Astrocyte (in vitro differentiated cells and primary cell): ENCODE data around the gene SLC5A2. TPM values are rescaled to one million over a fixed set of nuclear protein-coding genes. Genes with fewer than 3 reads are reported as not detected.

Experiments used
- DNase-seq: peaks from one replicate; pipeline ENCODE4 v3.0.0-alpha.2; 2010; ENCODE audit warnings: low read depth
- FAIRE-seq: peaks from 2 replicates; lab custom pipeline; 2011; peaks lifted over from hg19 to GRCh38; lab: Jason Lieb, UNC
- H2AFZ ChIP-seq: 2 replicates; pipeline ENCODE4 v1.6.0; 2012; ENCODE audit warnings: low read depth, low read length, inconsistent platforms
- H3K27ac ChIP-seq: 2 replicates; pipeline ENCODE4 v1.5.1; 2011; ENCODE audit warnings: low read depth, low read length, inconsistent platforms
- H3K27me3 ChIP-seq: 2 replicates; pipeline ENCODE4 v1.6.0; 2011; ENCODE audit warnings: low read length, inconsistent platforms; ENCODE audit not compliant: insufficient read depth
- H3K36me3 ChIP-seq: 2 replicates; pipeline ENCODE4 v1.5.1; 2011; ENCODE audit warnings: low read length, inconsistent platforms; ENCODE audit not compliant: insufficient read depth
- H3K4me1 ChIP-seq: 2 replicates; pipeline ENCODE4 v1.5.1; 2011; ENCODE audit warnings: low read length, inconsistent platforms; ENCODE audit not compliant: insufficient read depth
- H3K4me2 ChIP-seq: 2 replicates; pipeline ENCODE4 v1.6.0; 2012; ENCODE audit warnings: low read length, inconsistent platforms
- H3K4me3 ChIP-seq: 2 replicates; pipeline ENCODE4 v1.5.1; 2011; ENCODE audit warnings: low read depth, mild to moderate bottlenecking, low read length, inconsistent platforms; ENCODE audit not compliant: insufficient read depth
- H3K79me2 ChIP-seq: 2 replicates; pipeline ENCODE4 v1.6.0; 2012; ENCODE audit warnings: mild to moderate bottlenecking, low read length, inconsistent platforms; ENCODE audit not compliant: insufficient read depth
- H3K9ac ChIP-seq: 2 replicates; pipeline ENCODE4 v1.6.0; 2012; ENCODE audit warnings: mild to moderate bottlenecking, low read length, inconsistent platforms
- H3K9me3 ChIP-seq: 2 replicates; pipeline ENCODE4 v1.5.1; 2012; ENCODE audit warnings: low read depth, mild to moderate bottlenecking, low read length, inconsistent platforms; ENCODE audit not compliant: insufficient read depth
- H4K20me1 ChIP-seq: 2 replicates; pipeline ENCODE4 v1.6.0; 2012; ENCODE audit warnings: low read length, inconsistent platforms; ENCODE audit not compliant: insufficient read depth
- H3K27ac Mint-ChIP-seq: one replicate; pipeline ENCODE4 v1.8.0; 2021; ENCODE audit warnings: mild to moderate bottlenecking, mixed read lengths; ENCODE audit not compliant: unreplicated experiment
- H3K27me3 Mint-ChIP-seq: one replicate; pipeline ENCODE4 v1.8.0; 2021; ENCODE audit warnings: low read depth, mixed read lengths; ENCODE audit not compliant: unreplicated experiment
- H3K36me3 Mint-ChIP-seq: one replicate; pipeline ENCODE4 v1.8.0; 2021; ENCODE audit warnings: low read depth, mixed read lengths; ENCODE audit not compliant: unreplicated experiment
- H3K4me1 Mint-ChIP-seq: one replicate; pipeline ENCODE4 v1.8.0; 2021; ENCODE audit warnings: low read depth, mixed read lengths; ENCODE audit not compliant: unreplicated experiment
- H3K4me3 Mint-ChIP-seq: one replicate; pipeline ENCODE4 v1.8.0; 2021; ENCODE audit warnings: mild to moderate bottlenecking, moderate library complexity, mixed read lengths; ENCODE audit not compliant: unreplicated experiment
- H3K9me3 Mint-ChIP-seq: one replicate; pipeline ENCODE4 v1.8.0; 2021; ENCODE audit warnings: mild to moderate bottlenecking, mixed read lengths; ENCODE audit not compliant: unreplicated experiment
- CTCF ChIP-seq: IDR thresholded peaks from 2 replicates; pipeline ENCODE4 v1.5.1; 2011; ENCODE audit warnings: low read depth, mild to moderate bottlenecking, inconsistent platforms, low read length, moderate library complexity; ENCODE audit not compliant: insufficient read depth
- EZH2 ChIP-seq: IDR thresholded peaks from 2 replicates; pipeline ENCODE4 v1.6.1; 2012; ENCODE audit warnings: mild to moderate bottlenecking, low read length, inconsistent platforms; ENCODE audit not compliant: insufficient read depth
- total RNA-seq: library from RNA; stranded (reverse); gene quantifications from 2 replicates; pipeline ENCODE4 v1.2.1, GENCODE V29; 2021

SLC5A2 gene
- total RNA-seq, 1 donor from 2014 or later = not detected

DNA sequence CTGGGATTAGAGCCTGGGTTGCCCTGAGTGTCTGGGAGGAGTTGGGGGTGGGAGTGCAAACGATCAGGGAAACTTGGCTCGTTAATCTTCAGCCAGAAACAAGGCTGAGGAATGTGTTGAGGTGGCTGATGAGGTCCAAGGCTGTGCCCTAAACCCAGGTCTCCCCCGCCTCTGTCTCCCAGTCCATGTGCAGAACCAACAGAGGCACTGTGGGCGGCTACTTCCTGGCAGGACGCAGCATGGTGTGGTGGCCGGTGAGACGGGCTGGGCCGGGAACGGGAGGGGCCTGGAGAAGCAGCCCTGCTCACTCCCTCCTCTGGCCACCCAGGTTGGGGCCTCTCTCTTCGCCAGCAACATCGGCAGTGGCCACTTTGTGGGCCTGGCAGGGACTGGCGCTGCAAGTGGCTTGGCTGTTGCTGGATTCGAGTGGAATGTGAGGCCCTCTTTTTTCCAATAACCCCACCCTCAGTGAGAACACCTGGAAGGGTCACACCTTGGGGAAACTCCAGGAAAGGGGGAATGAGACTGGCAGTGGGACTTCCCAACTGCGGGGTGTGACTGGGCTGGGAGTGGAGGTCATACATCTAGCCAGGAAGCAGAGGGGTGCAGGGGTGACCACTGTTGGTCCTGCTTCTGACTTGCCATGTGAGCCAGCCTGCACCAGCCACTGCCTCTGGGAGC, 1.7 kb downstream of the SLC5A2 start:
- Histone ChIP-seq H3K9ac (no peak overlapping the region), H4K20me1 (peaks cover 14% of the 10 kb centered on the region), H3K79me2 (no peaks in the 10 kb centered on the region), H3K27me3 (peaks cover 18% of the 10 kb centered on the region), H2AFZ (no peak overlapping the region), H3K36me3 (no peaks in the 10 kb centered on the region), H3K9me3 (no peaks in the 10 kb centered on the region), H3K27ac (no peak overlapping the region), H3K4me2 (no peak overlapping the region), H3K4me3 (no peak overlapping the region), H3K4me1 (peaks cover 23% of the 10 kb centered on the region)
- peak overlapping the region; percentile 66 for H3K27ac Mint-ChIP-seq
- peaks cover 2% of the 10 kb centered on the region for H3K9me3 Mint-ChIP-seq
- H3K4me3 Mint-ChIP-seq = no peak overlapping the region
- FAIRE-seq (no peak), DNase-seq (peak; percentile 18)
- peaks cover 3% of the 10 kb centered on the region for H3K4me1 Mint-ChIP-seq
- H3K27me3 Mint-ChIP-seq = peaks cover 32% of the 10 kb centered on the region
- peaks cover 4% of the 10 kb centered on the region for H3K36me3 Mint-ChIP-seq
- TF ChIP-seq CTCF (no peak), EZH2 (no peak)

GRCh38 chr16:31485571-31485970, 2.6 kb downstream of the SLC5A2 start:
- DNase-seq (no peak), FAIRE-seq (no peak)
- Mint-ChIP-seq H3K4me3 (no peak overlapping the region), H3K4me1 (peaks cover 3% of the 10 kb centered on the region), H3K27ac (no peak overlapping the region), H3K9me3 (peaks cover 2% of the 10 kb centered on the region), H3K27me3 (peaks cover 33% of the 10 kb centered on the region), H3K36me3 (peaks cover 8% of the 10 kb centered on the region)
- TF ChIP-seq CTCF (no peak), EZH2 (no peak)
- Histone ChIP-seq H3K4me2 (no peak overlapping the region), H3K79me2 (no peaks in the 10 kb centered on the region), H3K9ac (no peak overlapping the region), H3K9me3 (no peaks in the 10 kb centered on the region), H4K20me1 (peaks cover 7% of the 10 kb centered on the region), H3K4me1 (peaks cover 21% of the 10 kb centered on the region), H3K4me3 (no peak overlapping the region), H3K36me3 (no peaks in the 10 kb centered on the region), H3K27ac (no peak overlapping the region), H2AFZ (no peak overlapping the region), H3K27me3 (peaks cover 18% of the 10 kb centered on the region)

GRCh38 chr16:31486045-31486444, 3.1 kb downstream of the SLC5A2 start:
- no peak overlapping the region for H2AFZ ChIP-seq
- H4K20me1 ChIP-seq = peaks cover 2% of the 10 kb centered on the region
- H3K4me2 ChIP-seq = no peak overlapping the region
- H3K9ac ChIP-seq = no peak overlapping the region
- no peaks in the 10 kb centered on the region for H3K79me2 ChIP-seq
- H3K9me3 Mint-ChIP-seq = peaks cover 2% of the 10 kb centered on the region
- no peak overlapping the region for H3K4me3 Mint-ChIP-seq
- no peaks in the 10 kb centered on the region for H3K4me1 Mint-ChIP-seq
- H3K4me3 ChIP-seq = no peak overlapping the region
- peaks cover 21% of the 10 kb centered on the region for H3K4me1 ChIP-seq
- H3K27ac Mint-ChIP-seq = no peak overlapping the region
- no peak for FAIRE-seq
- peaks cover 37% of the 10 kb centered on the region for H3K27me3 Mint-ChIP-seq
- no peak for DNase-seq
- peaks cover 10% of the 10 kb centered on the region for H3K36me3 Mint-ChIP-seq
- H3K9me3 ChIP-seq = no peaks in the 10 kb centered on the region
- peaks cover 18% of the 10 kb centered on the region for H3K27me3 ChIP-seq
- TF ChIP-seq EZH2 = no peak
- TF ChIP-seq CTCF = no peak
- H3K27ac ChIP-seq = no peak overlapping the region
- H3K36me3 ChIP-seq = no peaks in the 10 kb centered on the region
